SK-N-SH (cell line): ENCODE data around the gene PURA.

Experiments used
- EP300 ChIP-seq, 2 experiments: IDR thresholded peaks; 2 replicates each; pipeline versions ENCODE4 v1.4.0 to v1.6.1; 2012; ENCODE audit warnings: borderline replicate concordance in 1 of 2, low read depth in 1 of 2, low read length in 1 of 2
- TF ChIP-seq, protein P1 (sequence below): fragments of 200-600 bp; sonication (generic); IDR thresholded peaks from 2 replicates; pipeline ENCODE4 v1.6.1; 2017; ENCODE audit warnings: antibody characterized with exemption, mild to moderate bottlenecking, moderate library complexity

DNA sequence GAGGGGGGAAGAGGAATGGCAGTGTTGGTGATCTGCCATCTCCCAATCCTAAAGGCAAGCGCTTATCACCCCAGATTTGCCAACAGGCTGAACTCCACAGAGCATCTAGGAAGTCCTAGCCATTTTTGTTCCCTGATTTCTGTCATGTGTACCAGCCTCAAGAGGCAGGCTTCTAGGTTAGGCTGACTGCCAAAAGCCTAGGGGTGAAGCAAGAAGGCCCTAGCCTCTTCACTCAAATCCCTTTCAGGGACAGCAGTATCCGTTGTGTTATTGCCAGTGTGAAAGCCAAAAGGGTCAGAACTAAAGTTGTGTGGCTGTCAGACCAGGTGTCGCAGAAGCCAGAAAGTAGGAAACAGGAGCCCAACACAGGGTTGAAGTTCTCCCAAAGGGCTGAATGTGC, 26.5 kb downstream of the PURA start:
- TF ChIP-seq, protein P1, sequence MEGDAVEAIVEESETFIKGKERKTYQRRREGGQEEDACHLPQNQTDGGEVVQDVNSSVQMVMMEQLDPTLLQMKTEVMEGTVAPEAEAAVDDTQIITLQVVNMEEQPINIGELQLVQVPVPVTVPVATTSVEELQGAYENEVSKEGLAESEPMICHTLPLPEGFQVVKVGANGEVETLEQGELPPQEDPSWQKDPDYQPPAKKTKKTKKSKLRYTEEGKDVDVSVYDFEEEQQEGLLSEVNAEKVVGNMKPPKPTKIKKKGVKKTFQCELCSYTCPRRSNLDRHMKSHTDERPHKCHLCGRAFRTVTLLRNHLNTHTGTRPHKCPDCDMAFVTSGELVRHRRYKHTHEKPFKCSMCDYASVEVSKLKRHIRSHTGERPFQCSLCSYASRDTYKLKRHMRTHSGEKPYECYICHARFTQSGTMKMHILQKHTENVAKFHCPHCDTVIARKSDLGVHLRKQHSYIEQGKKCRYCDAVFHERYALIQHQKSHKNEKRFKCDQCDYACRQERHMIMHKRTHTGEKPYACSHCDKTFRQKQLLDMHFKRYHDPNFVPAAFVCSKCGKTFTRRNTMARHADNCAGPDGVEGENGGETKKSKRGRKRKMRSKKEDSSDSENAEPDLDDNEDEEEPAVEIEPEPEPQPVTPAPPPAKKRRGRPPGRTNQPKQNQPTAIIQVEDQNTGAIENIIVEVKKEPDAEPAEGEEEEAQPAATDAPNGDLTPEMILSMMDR: no peak
- no peak for TF ChIP-seq EP300 (IDR thresholded peaks at IDR 0.05; ENCODE audit: borderline replicate concordance in 1 of 2, low read depth in 1 of 2, low read length in 1 of 2)
